Nephron progenitor cell (in vitro differentiated cells): Measurements from ENCODE around the gene RGS5.

Experiments
- DNase-seq: peaks from one replicate; pipeline ENCODE4 v3.0.0; 2021
- H3K27ac Mint-ChIP-seq: 2 replicates; pipeline ENCODE4 v1.8.0; 2021; ENCODE audit warnings: mild to moderate bottlenecking, moderate library complexity, mixed read lengths
- H3K27me3 Mint-ChIP-seq: 2 replicates; pipeline ENCODE4 v1.8.0; 2021; ENCODE audit warnings: mild to moderate bottlenecking, low read depth, mixed read lengths; ENCODE audit not compliant: poor library complexity
- H3K36me3 Mint-ChIP-seq: 2 replicates; pipeline ENCODE4 v1.8.0; 2021; ENCODE audit warnings: low read depth, mixed read lengths
- H3K4me1 Mint-ChIP-seq: 2 replicates; pipeline ENCODE4 v1.8.0; 2021; ENCODE audit warnings: mixed read lengths
- H3K4me3 Mint-ChIP-seq: 2 replicates; pipeline ENCODE4 v1.8.0; 2021; ENCODE audit warnings: mild to moderate bottlenecking, moderate library complexity, mixed read lengths
- H3K9me3 Mint-ChIP-seq: 2 replicates; pipeline ENCODE4 v1.8.0; 2021; ENCODE audit warnings: mild to moderate bottlenecking, moderate library complexity, mixed read lengths
- TF ChIP-seq, protein P1 (sequence below): fragments of 200-600 bp; sonication (generic); IDR thresholded peaks from 2 replicates; pipeline ENCODE4 v1.5.0; 2021; ENCODE audit warnings: antibody characterized with exemption

Gene RGS5

DNA sequence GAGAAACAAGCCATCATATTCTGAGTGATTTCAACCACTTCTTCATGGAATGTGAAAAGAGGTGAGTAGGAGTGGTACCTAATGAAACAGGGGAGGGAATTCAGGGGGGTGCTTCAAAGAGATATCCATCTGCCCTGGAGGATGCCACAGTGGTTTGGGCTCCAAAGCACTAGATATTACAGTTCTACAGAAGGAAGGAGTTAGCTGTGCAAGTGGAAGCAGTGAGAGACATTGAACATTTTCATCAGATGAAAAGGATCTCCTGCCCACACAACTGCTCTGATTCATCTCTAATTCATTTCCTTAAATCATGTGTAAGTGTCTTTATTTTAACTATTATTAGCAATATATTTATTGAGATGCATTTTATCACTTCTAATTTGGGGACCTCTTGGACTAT, 2.8 kb upstream of the RGS5 start:
- H3K4me1 Mint-ChIP-seq, result peaks cover 13% of the 10 kb centered on the region
- no peaks in the 10 kb centered on the region for H3K36me3 Mint-ChIP-seq
- H3K4me3 Mint-ChIP-seq, result no peak overlapping the region
- H3K27me3 Mint-ChIP-seq, result no peaks in the 10 kb centered on the region
- TF ChIP-seq, protein P1, sequence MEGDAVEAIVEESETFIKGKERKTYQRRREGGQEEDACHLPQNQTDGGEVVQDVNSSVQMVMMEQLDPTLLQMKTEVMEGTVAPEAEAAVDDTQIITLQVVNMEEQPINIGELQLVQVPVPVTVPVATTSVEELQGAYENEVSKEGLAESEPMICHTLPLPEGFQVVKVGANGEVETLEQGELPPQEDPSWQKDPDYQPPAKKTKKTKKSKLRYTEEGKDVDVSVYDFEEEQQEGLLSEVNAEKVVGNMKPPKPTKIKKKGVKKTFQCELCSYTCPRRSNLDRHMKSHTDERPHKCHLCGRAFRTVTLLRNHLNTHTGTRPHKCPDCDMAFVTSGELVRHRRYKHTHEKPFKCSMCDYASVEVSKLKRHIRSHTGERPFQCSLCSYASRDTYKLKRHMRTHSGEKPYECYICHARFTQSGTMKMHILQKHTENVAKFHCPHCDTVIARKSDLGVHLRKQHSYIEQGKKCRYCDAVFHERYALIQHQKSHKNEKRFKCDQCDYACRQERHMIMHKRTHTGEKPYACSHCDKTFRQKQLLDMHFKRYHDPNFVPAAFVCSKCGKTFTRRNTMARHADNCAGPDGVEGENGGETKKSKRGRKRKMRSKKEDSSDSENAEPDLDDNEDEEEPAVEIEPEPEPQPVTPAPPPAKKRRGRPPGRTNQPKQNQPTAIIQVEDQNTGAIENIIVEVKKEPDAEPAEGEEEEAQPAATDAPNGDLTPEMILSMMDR, result no peak
- H3K9me3 Mint-ChIP-seq, result no peaks in the 10 kb centered on the region
- no peak overlapping the region for H3K27ac Mint-ChIP-seq
- DNase-seq, result no peak

DNA sequence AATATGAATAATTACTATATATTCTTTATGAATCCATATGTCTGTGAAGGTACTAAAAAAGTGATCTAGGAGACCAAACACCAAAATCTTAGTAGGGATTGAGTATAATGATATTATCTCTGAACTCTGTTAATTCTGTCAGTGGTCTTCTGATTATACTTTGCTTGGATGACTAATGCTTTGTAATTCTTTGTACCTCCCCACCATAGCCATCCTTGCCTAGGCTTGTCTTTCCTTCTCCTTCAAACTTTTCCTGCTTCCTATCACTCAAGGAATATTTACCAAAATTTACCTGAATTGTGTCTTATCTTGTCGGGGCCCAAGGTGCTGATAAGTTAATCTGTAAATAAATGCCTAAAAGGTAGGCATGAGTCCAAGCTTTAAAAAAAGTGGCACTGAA, 845 bp upstream of the RGS5 start:
- H3K27ac Mint-ChIP-seq, result no peak overlapping the region
- H3K36me3 Mint-ChIP-seq, result no peaks in the 10 kb centered on the region

DNA sequence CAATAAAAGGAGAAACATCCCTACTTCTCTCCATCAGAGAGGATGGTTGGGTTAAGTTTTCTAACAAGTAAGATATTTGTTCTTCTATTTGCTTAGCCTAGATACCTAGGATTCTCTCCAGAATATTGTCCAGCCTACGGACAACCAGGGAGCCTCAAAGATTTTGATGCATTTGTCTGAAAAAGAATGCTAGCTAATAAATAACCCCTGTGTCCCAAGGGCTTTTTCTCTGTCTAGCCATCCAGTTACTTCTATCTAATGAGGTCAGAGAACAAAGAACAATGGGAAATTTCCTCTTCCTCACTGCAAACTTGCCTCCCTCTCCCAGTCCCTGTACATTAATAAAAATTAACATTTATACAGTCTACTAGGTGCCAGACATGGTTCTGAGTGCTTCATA, 810 bp downstream of the RGS5 start:
- Mint-ChIP-seq H3K4me3 (no peak overlapping the region), H3K27me3 (peaks cover 2% of the 10 kb centered on the region), H3K9me3 (no peaks in the 10 kb centered on the region), H3K36me3 (no peaks in the 10 kb centered on the region), H3K27ac (no peak overlapping the region), H3K4me1 (peaks cover 13% of the 10 kb centered on the region)
- no peak for DNase-seq
- TF ChIP-seq, protein P1, result no peak

More for the DNA sequence above, 845 bp upstream of the RGS5 start:
- Mint-ChIP-seq H3K9me3 (no peaks in the 10 kb centered on the region), H3K4me1 (peaks cover 13% of the 10 kb centered on the region), H3K27me3 (peaks cover 2% of the 10 kb centered on the region), H3K4me3 (no peak overlapping the region)
- DNase-seq, result no peak
- TF ChIP-seq, protein P1, result no peak

DNA sequence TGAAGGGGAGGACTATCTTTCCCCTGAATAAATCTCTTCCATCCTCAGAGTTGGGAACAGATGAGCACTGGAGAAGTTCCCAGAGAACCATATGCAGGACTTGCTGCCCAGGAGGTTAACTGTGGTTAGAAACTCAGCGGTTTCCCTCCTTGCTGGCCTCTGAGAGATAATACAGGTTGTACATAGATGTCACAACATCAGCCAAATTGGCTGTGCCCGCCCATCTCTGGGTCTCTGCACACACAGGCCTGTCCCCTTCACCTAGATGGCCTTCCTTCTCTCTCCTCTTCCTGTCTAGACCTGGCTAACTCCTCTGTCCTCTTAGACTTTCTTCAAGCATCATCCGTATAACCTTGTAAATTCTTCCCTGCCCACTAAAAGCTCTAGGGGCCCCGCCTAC, 5.7 kb downstream of the RGS5 start:
- H3K27me3 Mint-ChIP-seq, result peaks cover 2% of the 10 kb centered on the region
- TF ChIP-seq, protein P1, result no peak
- H3K36me3 Mint-ChIP-seq, result no peaks in the 10 kb centered on the region
- no peak for DNase-seq
- no peak overlapping the region for H3K27ac Mint-ChIP-seq
- H3K4me1 Mint-ChIP-seq, result no peaks in the 10 kb centered on the region
- H3K9me3 Mint-ChIP-seq, result no peaks in the 10 kb centered on the region
- no peak overlapping the region for H3K4me3 Mint-ChIP-seq

DNA sequence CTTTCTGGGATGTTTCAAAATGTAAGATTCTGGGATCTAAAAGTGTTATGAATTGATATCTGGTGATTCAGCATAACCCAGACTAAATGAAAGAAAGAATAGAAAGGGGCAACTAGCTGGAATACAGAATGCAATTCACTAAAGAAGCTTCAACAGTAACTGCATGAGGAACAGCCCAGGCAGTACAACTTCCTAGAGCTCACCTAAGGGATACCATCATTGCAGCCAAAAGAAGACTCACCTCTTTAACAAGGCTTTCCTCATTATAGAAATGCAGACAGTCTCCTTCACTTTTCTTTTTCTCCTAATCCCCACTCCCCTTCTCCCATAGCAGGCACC, 6.3 kb downstream of the RGS5 start:
- Mint-ChIP-seq H3K4me3 (no peak overlapping the region), H3K9me3 (no peaks in the 10 kb centered on the region), H3K27ac (no peak overlapping the region), H3K27me3 (peaks cover 2% of the 10 kb centered on the region), H3K4me1 (no peaks in the 10 kb centered on the region), H3K36me3 (no peaks in the 10 kb centered on the region)
- TF ChIP-seq, protein P1, result no peak
- no peak for DNase-seq

DNA sequence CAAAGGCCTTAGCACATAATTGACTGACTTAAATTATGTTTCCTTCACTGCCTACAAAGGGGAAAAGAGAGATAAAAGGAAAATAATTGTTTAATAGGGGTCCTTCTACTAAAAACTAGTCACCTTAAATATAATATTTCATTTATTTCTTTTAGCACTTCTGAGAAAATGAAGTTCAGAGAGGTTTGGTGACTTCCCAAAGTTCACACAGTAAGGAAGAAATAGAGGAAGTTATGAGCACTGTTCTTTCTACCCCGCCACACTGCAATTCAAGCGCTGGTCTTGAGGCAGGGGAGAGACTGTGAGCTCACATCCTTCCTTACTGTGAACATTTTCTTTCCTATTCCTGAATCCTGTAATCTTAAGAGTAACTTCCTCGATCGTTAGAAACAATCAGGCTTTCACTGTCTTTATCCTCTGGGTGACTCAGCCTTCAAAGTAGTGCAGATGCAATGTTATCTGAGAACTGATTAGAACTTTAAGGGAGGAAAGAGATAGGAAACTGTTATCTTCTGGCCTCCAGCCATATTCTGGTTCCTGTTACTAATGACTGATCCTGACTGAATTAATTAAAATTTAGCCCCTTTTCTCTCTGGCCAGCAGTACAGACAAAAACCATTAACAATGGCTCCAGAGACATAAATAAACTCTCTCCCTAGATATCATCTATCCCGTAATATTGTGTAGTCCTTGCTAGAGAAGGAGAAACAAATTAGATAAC, 6.8 kb downstream of the RGS5 start:
- Mint-ChIP-seq H3K27ac (no peak overlapping the region), H3K9me3 (no peaks in the 10 kb centered on the region), H3K36me3 (no peaks in the 10 kb centered on the region)

More for the DNA sequence above, 6.8 kb downstream of the RGS5 start:
- DNase-seq, result no peak
- TF ChIP-seq, protein P1, result no peak
- Mint-ChIP-seq H3K4me1 (no peaks in the 10 kb centered on the region), H3K27me3 (peaks cover 2% of the 10 kb centered on the region), H3K4me3 (no peak overlapping the region)
